GDM1 (cell line): ENCODE results near the gene PTPRH.
A peak's percentile ranks its signal among the peaks of the same experiment; 100 is the strongest.
"Not testable (repeated sequence)": the region's sequence is repeated elsewhere in the genome, so short reads cannot be mapped to it uniquely, and the experiment has no call there.

Experiments used
- DNase-seq: peaks from one replicate; lab custom pipeline; 2025; lab: John Stamatoyannopoulos, UW

PTPRH gene

GRCh38 chr19:55225415-55225958, 16.2 kb upstream of the PTPRH start:
- no peak for DNase-seq

DNA sequence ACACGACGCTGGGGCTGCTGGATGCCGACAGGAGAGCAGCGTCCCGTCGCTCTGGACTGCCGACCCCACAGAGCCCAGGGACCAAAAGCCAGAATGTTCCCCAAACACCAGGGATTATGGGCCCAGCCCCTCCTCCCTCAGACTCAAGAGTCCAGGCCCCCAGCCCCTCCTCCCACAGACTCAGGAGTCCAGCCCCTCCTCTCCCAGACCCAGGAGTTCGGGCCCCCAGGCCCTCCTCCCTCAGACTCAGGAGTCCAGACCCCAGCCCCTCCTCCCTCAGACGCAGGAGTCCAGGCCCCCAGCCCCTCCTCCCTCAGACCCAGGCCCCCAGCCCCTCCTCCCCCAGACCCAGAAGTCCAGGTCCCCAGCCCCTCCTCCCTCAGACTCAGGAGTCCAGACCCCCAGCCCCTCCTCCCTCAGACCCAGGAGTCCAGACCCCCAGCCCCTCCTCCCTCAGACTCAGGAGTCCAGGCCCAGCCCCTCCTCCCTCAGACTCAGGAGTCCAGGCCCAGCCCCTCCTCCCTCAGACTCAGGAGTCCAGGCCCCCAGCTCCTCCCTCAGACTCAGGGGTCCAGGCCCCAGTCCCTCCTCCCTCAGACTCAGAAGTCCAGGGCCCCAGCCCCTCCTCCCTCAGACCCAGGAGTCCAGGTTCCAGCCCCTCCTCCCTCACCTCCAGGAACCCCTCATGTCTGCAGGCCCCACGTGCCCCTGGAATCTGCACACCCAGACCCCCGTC, 15.5 kb upstream of the PTPRH start:
- not testable (repeated sequence) for DNase-seq

DNA sequence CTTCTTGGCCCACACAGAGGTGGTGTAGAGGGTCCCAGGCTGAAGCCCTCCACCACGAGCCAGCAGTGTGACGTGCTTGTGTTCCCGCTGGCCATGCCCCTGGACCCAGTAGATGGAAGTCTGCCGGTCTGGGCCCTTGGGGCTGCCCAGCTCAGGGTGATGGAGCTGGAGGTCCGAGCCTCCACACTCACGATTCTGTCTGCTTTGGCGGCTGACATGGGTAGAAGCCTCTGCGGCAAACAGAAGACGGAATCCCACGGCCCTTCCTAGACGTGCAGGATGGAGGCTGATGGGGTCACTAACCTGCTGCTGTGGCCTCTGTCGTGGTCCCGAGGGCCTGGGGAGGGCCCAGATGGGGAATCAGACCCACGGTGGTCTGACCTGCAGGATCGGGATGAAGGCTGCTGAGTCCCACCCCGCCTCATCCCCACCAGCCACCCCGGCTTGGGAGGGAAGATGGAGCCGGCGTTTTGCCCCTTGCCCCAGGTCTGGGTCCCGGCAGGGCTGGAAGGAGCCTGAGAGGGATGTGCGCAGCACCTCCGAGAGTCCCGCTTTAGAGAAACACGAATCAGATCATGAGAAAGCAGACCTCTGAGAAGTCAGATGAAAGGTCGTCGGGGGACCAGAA, 14.9 kb upstream of the PTPRH start:
- no peak for DNase-seq

GRCh38 chr19:55223291-55224037, 14.2 kb upstream of the PTPRH start:
- no peak for DNase-seq

- no peak for DNase-seq
Observed at GRCh38 chr19:55220525-55220924, 11.2 kb upstream of the PTPRH start.

GRCh38 chr19:55216461-55217198, 7.3 kb upstream of the PTPRH start:
- peak; percentile 91 for DNase-seq

- no peak for DNase-seq
Observed at GRCh38 chr19:55213547-55213946, 4.2 kb upstream of the PTPRH start.

- DNase-seq, result peak; percentile 31
Observed at GRCh38 chr19:55212447-55212846, 3.1 kb upstream of the PTPRH start.

- no peak for DNase-seq
Observed at GRCh38 chr19:55209693-55210472, 582 bp upstream of the PTPRH start.

- peak; percentile 45 for DNase-seq
Observed at GRCh38 chr19:55206664-55207500, 2.4 kb downstream of the PTPRH start.

DNA sequence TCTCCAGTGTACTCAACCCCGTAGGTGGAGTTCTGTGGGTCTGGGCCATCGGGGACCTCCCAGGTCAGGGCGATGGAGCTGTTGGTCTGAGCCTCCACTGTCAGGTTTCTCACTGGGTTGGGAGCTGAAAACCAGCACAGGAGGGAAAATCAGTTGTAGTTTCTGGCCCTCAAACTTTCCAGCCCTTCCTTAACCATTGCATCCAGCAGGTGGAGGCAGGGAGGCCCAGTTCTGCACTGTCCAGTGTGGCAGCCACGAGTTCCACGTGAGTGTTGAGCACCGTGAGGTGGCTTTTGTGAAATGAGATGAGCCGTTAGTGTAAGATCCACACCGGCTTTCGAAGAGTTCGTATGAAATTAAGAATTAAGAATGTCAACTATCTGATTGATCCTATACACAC, 7.1 kb downstream of the PTPRH start:
- DNase-seq, result not testable (repeated sequence)

DNA sequence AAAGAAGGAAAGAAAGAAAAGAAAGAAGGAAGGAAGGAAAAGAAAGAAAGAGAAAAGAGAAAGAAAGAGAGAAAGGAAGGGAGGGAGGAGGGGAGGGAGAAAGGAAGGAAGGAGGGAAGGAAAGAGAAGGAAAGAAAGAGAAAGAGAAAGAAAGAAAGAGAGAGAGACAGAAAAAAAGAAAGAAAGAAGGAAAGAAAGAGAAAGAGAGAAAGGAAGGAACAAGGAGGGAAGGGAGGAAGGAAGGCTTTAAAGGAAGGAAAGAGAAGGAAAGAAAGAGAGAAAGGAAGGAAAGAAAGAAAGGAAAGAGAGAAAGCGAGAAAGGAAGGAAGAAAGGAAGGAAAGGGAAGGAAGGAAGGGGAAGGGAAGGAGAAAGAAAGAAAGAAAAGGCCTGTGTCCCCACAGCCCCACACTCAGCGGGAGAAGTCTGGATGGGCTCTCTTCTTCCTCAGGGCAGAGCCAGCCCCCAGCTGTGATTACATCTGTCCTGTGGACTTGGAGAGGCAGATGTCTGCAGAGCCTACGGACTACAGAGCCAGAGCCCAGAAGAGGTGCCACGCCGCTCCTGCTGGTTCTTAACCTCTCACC, 9.6 kb downstream of the PTPRH start:
- DNase-seq, result no peak

GRCh38 chr19:55198651-55199050, 10.7 kb downstream of the PTPRH start:
- DNase-seq, result no peak

DNA sequence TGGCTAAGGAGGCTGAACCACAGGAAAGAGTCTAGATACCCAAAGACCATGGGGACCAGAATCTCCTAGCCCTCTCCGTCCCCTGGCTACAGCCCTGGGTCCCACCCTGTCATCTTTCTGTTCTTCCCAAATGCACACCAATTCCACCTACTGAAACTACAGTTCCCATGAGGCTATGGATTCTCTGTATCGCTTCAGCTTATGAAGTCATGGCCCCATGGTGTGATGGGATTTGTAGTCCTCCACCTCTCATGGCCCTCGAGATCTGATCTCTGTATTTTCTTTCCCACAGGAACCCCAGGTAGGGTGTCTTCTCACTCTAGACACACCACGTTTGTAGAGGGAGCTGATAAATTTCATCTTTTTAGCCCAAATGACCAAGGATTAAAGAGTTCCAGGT, 11.8 kb downstream of the PTPRH start:
- DNase-seq, result no peak

GRCh38 chr19:55196803-55197202, 12.5 kb downstream of the PTPRH start:
- no peak for DNase-seq

DNA sequence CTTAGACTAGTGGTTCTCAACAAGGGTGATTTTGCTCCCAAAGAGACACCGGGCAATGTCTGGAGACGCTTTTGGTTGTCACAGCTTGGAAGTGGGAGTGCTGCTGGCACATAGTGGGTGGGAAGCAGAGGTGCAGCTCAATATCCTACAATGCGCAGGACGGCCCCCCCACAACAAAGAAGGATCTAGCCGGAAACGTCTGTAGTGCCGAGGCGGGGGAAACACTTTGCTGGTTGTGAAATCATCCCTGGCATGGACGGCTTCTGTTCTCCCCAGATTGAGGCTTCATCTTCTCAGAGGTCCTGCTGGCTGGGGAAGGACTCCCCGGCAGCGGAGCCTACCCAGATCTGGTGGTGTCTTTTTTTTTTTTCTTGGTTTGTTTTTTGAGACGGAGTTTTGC, 15.8 kb downstream of the PTPRH start:
- no peak for DNase-seq

DNA sequence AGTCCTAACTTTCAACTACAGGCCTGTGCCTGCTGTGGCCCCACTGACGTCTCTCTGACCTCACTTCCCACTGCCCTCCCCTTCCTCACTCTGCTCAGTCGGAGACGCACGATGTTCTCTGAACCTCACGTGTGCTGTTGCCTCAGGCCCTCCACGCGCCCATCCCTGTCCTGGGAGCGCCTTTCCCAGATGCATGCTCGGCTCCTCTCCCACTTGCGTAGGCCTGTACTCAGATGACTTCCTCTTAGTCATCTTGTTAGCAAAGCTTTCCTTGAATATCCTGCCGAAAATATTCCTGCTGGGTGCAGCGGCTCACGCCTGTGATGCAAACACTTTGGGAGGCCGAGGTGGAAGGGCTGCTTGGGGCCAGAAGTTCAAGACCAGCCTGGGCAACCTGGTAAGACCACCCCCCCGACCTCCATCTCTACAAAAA, 19.9 kb downstream of the PTPRH start:
- DNase-seq, result no peak

- no peak for DNase-seq
Observed at GRCh38 chr19:55188625-55189024, 20.7 kb downstream of the PTPRH start.

DNA sequence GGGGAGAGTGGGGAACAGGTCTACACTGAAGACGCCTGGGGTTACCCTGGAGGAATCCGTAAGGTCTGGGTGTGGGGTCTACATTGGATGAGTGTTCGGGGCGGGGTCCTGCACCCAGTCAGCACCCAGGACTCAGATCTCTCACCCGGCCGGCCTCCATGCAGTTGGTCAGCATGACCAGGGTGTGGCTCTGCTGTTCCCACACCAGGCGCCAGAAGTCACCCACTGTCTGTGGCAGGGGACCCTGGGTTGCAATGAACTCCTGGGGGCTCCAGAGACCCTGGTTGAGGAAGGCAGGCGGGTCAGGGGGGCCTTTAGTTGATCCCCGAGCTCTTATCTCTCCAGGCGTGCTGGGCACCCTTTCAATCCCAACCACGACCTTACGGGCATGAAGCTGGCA, 23.2 kb downstream of the PTPRH start:
- DNase-seq, result no peak

DNA sequence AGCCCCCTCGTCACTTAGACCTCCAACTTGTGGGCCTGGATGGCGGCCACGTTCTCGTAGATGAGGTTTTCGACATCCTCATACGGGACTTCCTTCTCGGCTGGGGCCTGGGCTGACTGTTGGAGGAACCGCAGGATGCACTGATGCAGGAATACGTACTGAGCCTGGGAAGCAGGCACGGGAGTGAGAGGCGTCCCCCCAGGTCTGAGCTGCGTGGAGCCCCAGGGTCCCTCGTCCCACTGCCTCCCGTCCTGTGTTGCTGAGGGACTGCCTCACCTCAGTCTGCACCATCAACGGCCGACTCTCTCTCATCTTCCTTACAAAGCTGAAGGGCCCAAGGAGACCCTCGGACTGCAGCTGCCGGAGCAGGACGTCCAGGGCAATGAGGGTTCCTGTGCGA, 27.6 kb downstream of the PTPRH start:
- no peak for DNase-seq
